Endothelial cell of umbilical vein (primary cell): ENCODE measurements around the gene PPAN. TPM values are rescaled to one million over a fixed set of nuclear protein-coding genes. Genes with fewer than 3 reads are reported as not detected.
A peak's percentile ranks its signal among the peaks of the same experiment; 100 is the strongest.

Experiments used
- BruUV-seq: library from RNA; stranded (reverse); fragments of 400-500 nt; replicated peaks from 2 replicates; lab custom pipeline; 2021; lab: Mats Ljungman, UMichigan
- CTCF ChIA-PET: fragments of 300-600, 350-600 bp; sonication (Branson Sonifier 250); formaldehyde crosslinking; loops from one replicate; lab custom pipeline; 2021; ENCODE audit warnings: antibody characterized with exemption, inconsistent platforms; lab: Charles Lee
- POLR2A ChIA-PET: fragments of 300-600, 350-600 bp; sonication (Branson Sonifier 250); formaldehyde crosslinking; loops from one replicate; lab custom pipeline; 2021; ENCODE audit warnings: antibody characterized with exemption, inconsistent platforms; lab: Charles Lee
- DNase-seq: peaks from one replicate; pipeline ENCODE4 v3.0.0-alpha.2; 2011; ENCODE audit warnings: low read depth, low spot score
- FAIRE-seq: peaks from 2 replicates; lab custom pipeline; 2011; peaks lifted over from hg19 to GRCh38; lab: Jason Lieb, UNC
- H2AFZ ChIP-seq: 2 replicates; pipeline ENCODE4 v1.6.0; 2012; ENCODE audit warnings: low read depth, low read length, control low read depth, inconsistent platforms
- H3K27ac ChIP-seq: 2 replicates; pipeline ENCODE4 v1.5.1; 2011; ENCODE audit warnings: low read depth, mild to moderate bottlenecking, control low read depth, low read length, moderate library complexity; ENCODE audit not compliant: insufficient read depth
- H3K27me3 ChIP-seq, 2 experiments: 2 replicates each; pipeline versions ENCODE4 v1.6.0 to v1.6.1; 2011; ENCODE audit warnings: low read length in 2 of 2, mixed read lengths in 1 of 2; ENCODE audit not compliant: control insufficient read depth in 2 of 2, insufficient read depth in 2 of 2
- H3K36me3 ChIP-seq, 2 experiments: 2 replicates in 1 of 2; 3 replicates in 1 of 2; pipeline ENCODE4 v1.5.1; 2011; ENCODE audit warnings: low read length in 2 of 2, mild to moderate bottlenecking in 1 of 2, moderate library complexity in 1 of 2; ENCODE audit not compliant: control insufficient read depth in 2 of 2, insufficient read depth in 2 of 2; ENCODE audit errors: extremely low read depth in 1 of 2
- H3K4me1 ChIP-seq: 3 replicates; pipeline ENCODE4 v1.5.1; 2011; ENCODE audit warnings: mild to moderate bottlenecking, low read length; ENCODE audit not compliant: control insufficient read depth, insufficient read depth; ENCODE audit errors: extremely low read depth
- H3K4me2 ChIP-seq: 2 replicates; pipeline ENCODE4 v1.6.1; 2011; ENCODE audit warnings: low read length, control low read depth, mixed read lengths; ENCODE audit not compliant: insufficient read depth
- H3K4me3 ChIP-seq, 3 experiments: fragments of 200-600 bp in 1 of 3; sonication (generic), shearing (Covaris generic) in 1 of 3; replicated peaks in 1 of 3; 2 replicates each; pipeline ENCODE4 v1.5.1; 2011 to 2016; ENCODE audit warnings: control low read depth in 3 of 3, low read length in 3 of 3, mild to moderate bottlenecking in 2 of 3, inconsistent platforms in 1 of 3, low read depth in 1 of 3, moderate library complexity in 1 of 3; ENCODE audit not compliant: insufficient read depth in 1 of 3
- H3K79me2 ChIP-seq: 2 replicates; pipeline ENCODE4 v1.6.0; 2012; ENCODE audit warnings: low read length, inconsistent platforms; ENCODE audit not compliant: control insufficient read depth, insufficient read depth
- H3K9ac ChIP-seq: replicated peaks from 2 replicates; pipeline ENCODE3; 2011; ENCODE audit warnings: low read length, control low read depth; ENCODE audit not compliant: insufficient read depth; ENCODE audit errors: extremely low read depth
- H3K9me1 ChIP-seq: replicated peaks from 3 replicates; pipeline ENCODE4 v1.6.0; 2011; ENCODE audit warnings: mild to moderate bottlenecking, low read length; ENCODE audit not compliant: control insufficient read depth, insufficient read depth; ENCODE audit errors: extremely low read depth
- H3K9me3 ChIP-seq: replicated peaks from 2 replicates; pipeline ENCODE4 v1.5.1; 2012; ENCODE audit warnings: low read length, inconsistent platforms; ENCODE audit not compliant: control insufficient read depth, insufficient read depth
- H4K20me1 ChIP-seq: replicated peaks from 2 replicates; pipeline ENCODE3; 2011; ENCODE audit warnings: mild to moderate bottlenecking, low read length; ENCODE audit not compliant: control insufficient read depth, insufficient read depth; ENCODE audit errors: extremely low read depth
- CTCF ChIP-seq, 2 donors: IDR thresholded peaks; 1 replicate in 1 of 2; 2 replicates in 1 of 2; pipeline ENCODE4 v1.5.1; 2011; ENCODE audit warnings: low read length in 2 of 2, mild to moderate bottlenecking in 2 of 2, moderate library complexity in 2 of 2, control low read depth in 1 of 2, inconsistent platforms in 1 of 2, low read depth in 1 of 2; ENCODE audit not compliant: insufficient read depth in 1 of 2; ENCODE audit errors: extremely low read depth in 1 of 2
- EZH2 ChIP-seq: IDR thresholded peaks from 2 replicates; pipeline ENCODE4 v1.6.1; 2012; ENCODE audit warnings: borderline replicate concordance, low read depth, mild to moderate bottlenecking, moderate library complexity, low read length, inconsistent platforms; ENCODE audit not compliant: severe bottlenecking
- FOS ChIP-seq: IDR thresholded peaks from 2 replicates; pipeline ENCODE4 v1.6.1; 2011; ENCODE audit warnings: mild to moderate bottlenecking, low read length, moderate library complexity, borderline replicate concordance; ENCODE audit not compliant: insufficient read depth
- GATA2 ChIP-seq: IDR thresholded peaks from 2 replicates; pipeline ENCODE4 v1.7.0; 2011; ENCODE audit warnings: low read depth, mild to moderate bottlenecking, moderate library complexity, mixed read lengths, low read length; ENCODE audit not compliant: insufficient read length, insufficient read depth
- JUN ChIP-seq: IDR thresholded peaks from 2 replicates; pipeline ENCODE4 v1.6.1; 2011; ENCODE audit warnings: borderline replicate concordance, low read depth; ENCODE audit not compliant: insufficient read length, insufficient read depth
- MYC ChIP-seq: IDR thresholded peaks from one replicate; pipeline ENCODE4 v1.6.1; 2011; ENCODE audit warnings: mild to moderate bottlenecking, low read depth, low read length
- POLR2A ChIP-seq: IDR thresholded peaks from 2 replicates; pipeline ENCODE4 v1.6.1; 2012; ENCODE audit warnings: low read depth, mild to moderate bottlenecking, control low read depth, low read length
- POLR2AphosphoS5 ChIP-seq: IDR thresholded peaks from 2 replicates; pipeline ENCODE4 v1.6.1; 2012; ENCODE audit warnings: low read depth, mild to moderate bottlenecking, control low read depth, low read length, moderate library complexity; ENCODE audit not compliant: insufficient read depth
- dilution Hi-C: fragments of 300-500 bp; cut with MboI; formaldehyde crosslinking; loops from one replicate; pipeline ENCODE4 v1.15.0; 2019; ENCODE audit warnings: low sequenced_read_pairs; ENCODE audit not compliant: extremely low pct_ligation_motif_present
- intact Hi-C: fragments of 100-400 bp; cut with micrococcal nuclease; formaldehyde crosslinking; loops from one replicate; pipeline ENCODE4 v1.10.0; 2022
- polyA plus RNA-seq, 4 experiments: library from polyadenylated mRNA; depleted of rRNA in 3 of 4; stranded (reverse) in 3 of 4; unstranded in 1 of 4; fragments of >200 nt; gene quantifications; 2 replicates each; pipeline versions ENCODE4 v1.2.1 to v1.2.3, GENCODE V29; 2011 to 2012; ENCODE audit warnings: missing spikeins in 1 of 4
- total RNA-seq: library from RNA; stranded (reverse); gene quantifications from 2 replicates; pipeline ENCODE4 v1.2.3, GENCODE V29; 2021
- TF ChIP-seq, protein P1 (sequence below): IDR thresholded peaks from 2 replicates; pipeline ENCODE4 v1.6.1; 2011; ENCODE audit not compliant: insufficient read depth, insufficient read length

Gene PPAN
- total and polyA plus RNA-seq, 2 donors (not counting 3 experiments of a cell fraction or from before 2014, with no cell fraction given), result 27.6 to 51.6 TPM

DNA sequence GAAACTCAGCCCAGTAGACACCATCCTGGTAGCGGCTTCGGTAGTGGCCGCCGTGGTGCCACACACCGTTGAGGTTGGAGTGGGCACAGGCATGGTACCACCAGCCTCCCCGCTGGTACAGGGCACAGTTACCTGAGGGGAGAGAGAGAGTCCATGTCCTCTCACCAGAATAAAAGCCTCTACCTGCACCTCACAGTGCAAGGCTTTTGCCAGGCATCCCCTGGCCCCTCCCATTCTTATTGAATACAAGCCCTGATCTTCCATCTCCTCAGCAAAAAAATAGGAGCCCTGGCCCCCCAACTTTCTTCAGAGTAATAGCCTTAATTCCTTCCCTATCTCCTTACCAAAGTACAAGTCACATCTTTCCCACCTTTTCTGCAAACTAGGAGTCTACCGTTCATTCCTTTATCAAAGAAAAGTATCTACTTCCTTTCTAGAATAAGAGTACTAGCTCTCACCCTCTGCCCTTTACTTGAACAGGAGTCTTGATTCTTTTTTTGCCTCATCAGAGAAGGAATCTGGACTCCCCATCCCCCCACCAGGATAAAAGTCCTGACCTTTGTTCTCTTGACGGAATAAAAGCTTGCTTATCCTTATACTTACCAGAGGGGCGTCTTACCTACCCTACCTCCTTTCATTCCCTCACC is 13.4 kb upstream of the PPAN start:
- no peaks in the 10 kb centered on the region for H3K9me3 ChIP-seq
- H3K9me1 ChIP-seq, result no peaks in the 10 kb centered on the region
- no peak overlapping the region for H3K27ac ChIP-seq
- no peak overlapping the region for H3K9ac ChIP-seq
- FAIRE-seq, result no peak
- no peak for DNase-seq
- no peaks in the 10 kb centered on the region for H4K20me1 ChIP-seq
- TF ChIP-seq, protein P1, sequence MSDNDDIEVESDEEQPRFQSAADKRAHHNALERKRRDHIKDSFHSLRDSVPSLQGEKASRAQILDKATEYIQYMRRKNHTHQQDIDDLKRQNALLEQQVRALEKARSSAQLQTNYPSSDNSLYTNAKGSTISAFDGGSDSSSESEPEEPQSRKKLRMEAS, result no peak
- TF ChIP-seq POLR2A (no peak), GATA2 (no peak), POLR2AphosphoS5 (no peak), CTCF (IDR thresholded peaks at IDR 0.05; ENCODE audit: extremely low read depth in 1 of 2, insufficient read depth in 1 of 2, low read depth in 1 of 2, low read length in 2 of 2) (no peak), EZH2 (no peak), MYC (no peak), JUN (no peak), FOS (no peak)
- ChIA-PET CTCF (no interaction called here), POLR2A (no interaction called here)
- BruUV-seq, result TSS peak; percentile 27
- no peaks in the 10 kb centered on the region for H3K27me3 ChIP-seq
- no peak overlapping the region for H3K4me3 ChIP-seq
- peaks cover 3% of the 10 kb centered on the region for H3K4me1 ChIP-seq
- dilution Hi-C loops (no loop called here), intact Hi-C loops (no loop called here)
- no peaks in the 10 kb centered on the region for H3K79me2 ChIP-seq
- H3K36me3 ChIP-seq, result peaks cover 0 to 18% of the 10 kb centered on the region in 2 experiments
- no peak overlapping the region for H3K4me2 ChIP-seq
- H2AFZ ChIP-seq, result no peak overlapping the region
